ENCODE data around the gene PPP3R1. TPM values are rescaled to one million over a fixed set of nuclear protein-coding genes. Genes with fewer than 3 reads are reported as not detected.

PPP3R1 gene
- total and polyA plus RNA-seq, 2 of the 4 experiments (the other 2 are of a cell fraction) = 9.1 to 17.3 TPM

DNA sequence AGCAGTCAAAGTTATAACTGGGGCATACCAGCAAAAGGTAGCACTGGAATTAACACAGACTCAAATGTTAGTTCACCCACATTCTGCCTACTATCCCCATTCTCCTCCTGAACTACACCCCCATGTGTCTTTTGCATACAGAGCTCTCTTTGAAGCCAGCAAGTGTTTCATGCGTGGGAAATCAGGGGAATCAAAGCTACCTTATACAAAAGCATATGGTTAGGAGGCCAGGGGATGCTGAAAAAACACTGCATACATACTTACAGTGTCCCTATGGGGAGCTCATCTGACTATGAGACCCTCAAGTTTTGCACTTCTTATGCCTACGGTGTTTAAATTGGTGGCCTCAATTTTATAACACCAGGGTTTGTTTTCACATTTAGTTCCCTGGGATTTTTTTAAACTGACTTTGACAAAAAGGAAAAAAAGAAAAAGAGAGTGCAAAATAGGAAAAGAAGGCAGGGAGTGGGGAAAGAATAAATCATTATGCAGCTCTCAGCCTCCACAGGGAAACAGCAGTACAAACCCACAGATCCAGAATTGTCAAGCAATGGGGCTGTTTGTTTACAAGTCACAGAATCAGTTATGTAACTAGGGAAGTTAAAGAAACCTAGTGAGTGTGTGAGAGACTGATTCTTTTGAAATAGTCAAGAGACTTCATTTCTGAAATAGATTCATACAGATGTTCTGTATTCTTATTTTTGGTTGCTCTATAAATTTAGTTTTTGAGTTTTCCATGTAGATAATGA, 20.1 kb upstream of the PPP3R1 start:
- ATAC-seq (ENCODE audit: low read depth) = no peak
- H3K23ac ChIP-seq (ENCODE audit: low read depth, low read length) = no peak overlapping the region
- no peak overlapping the region for H2BK5ac ChIP-seq (ENCODE audit: low read depth, low read length, poor library complexity, severe bottlenecking)
- intact Hi-C loops (cut with micrococcal nuclease) (no loop called here), dilution Hi-C loops (cut with HindIII; ENCODE audit: low sequenced_read_pairs, unreplicated experiment) (no loop called here), in situ Hi-C loops (cut with MboI; ENCODE audit: low sequenced_read_pairs) (no loop called here)
- H4K5ac ChIP-seq (ENCODE audit: low read depth, low read length) = no peak overlapping the region
- no peak overlapping the region for H2BK20ac ChIP-seq (ENCODE audit: low read depth, low read length)
- no peak overlapping the region for H3K18ac ChIP-seq (ENCODE audit: low read depth, low read length)
- no peaks in the 10 kb centered on the region for H4K20me1 ChIP-seq (ENCODE audit: insufficient read depth, low read length)
- no peaks in the 10 kb centered on the region for H3K9me3 ChIP-seq (ENCODE audit: control insufficient read depth, insufficient read depth, low read length)
- no peak overlapping the region for H3K4me2 ChIP-seq (ENCODE audit: low read depth, low read length)
- H3K36me3 ChIP-seq (ENCODE audit: control insufficient read depth, insufficient read depth, low read length) = no peaks in the 10 kb centered on the region
- ChIA-PET CTCF (interaction anchor here (1.1 kb wide), 1 partner anchor 11 kb away, joined by 4 read pairs; no protein-coding TSS in a partner anchor), POLR2A (ENCODE audit: unreplicated experiment) (no interaction called here)
- H3K4ac ChIP-seq (ENCODE audit: low read depth, low read length) = no peak overlapping the region
- no peak overlapping the region for H3K14ac ChIP-seq (replicated peaks; ENCODE audit: low read depth, low read length)
- H3K9me1 ChIP-seq (ENCODE audit: insufficient read depth, low read length) = no peaks in the 10 kb centered on the region
- no peak overlapping the region for H2AFZ ChIP-seq (replicated peaks; ENCODE audit: low read length, poor library complexity)
- no peaks in the 10 kb centered on the region for H3K4me1 ChIP-seq (ENCODE audit: control insufficient read depth, insufficient read depth, low read length)
- no peak overlapping the region for H2BK15ac ChIP-seq (ENCODE audit: low read depth, low read length)
- H4K91ac ChIP-seq (ENCODE audit: insufficient read depth, low read depth, low read length) = no peak overlapping the region
- no peak overlapping the region for H4K8ac ChIP-seq (ENCODE audit: low read depth in 2 of 2, low read length in 2 of 2)
- H3K4me3 ChIP-seq (ENCODE audit: insufficient read depth, low read depth, low read length) = no peak overlapping the region
- BruUV-seq (replicated peaks) = no TSS peak
- H2AK9ac ChIP-seq (replicated peaks; ENCODE audit: low read depth, low read length, poor library complexity) = no peak overlapping the region
- H3K56ac ChIP-seq (ENCODE audit: extremely low read depth, insufficient read depth, low read length) = no peak overlapping the region
- no CpG with 5 or more reads among the region's 2 CpGs for WGBS, 2 experiments (ENCODE audit: extremely low coverage in 2 of 2, insufficient read length in 1 of 2)
- H2BK120ac ChIP-seq (ENCODE audit: low read depth, low read length) = no peak overlapping the region
- H3K27ac ChIP-seq (ENCODE audit: insufficient read depth, low read length) = no peak overlapping the region
- peaks cover 2% of the 10 kb centered on the region; the same call in 1 of the 2 replicates for H3K27me3 ChIP-seq (ENCODE audit: control insufficient read depth, insufficient read depth, low read length)
- no peak for DNase-seq
- TF ChIP-seq NFE2L2 (IDR thresholded peaks at IDR 0.05; ENCODE audit: low read depth, low read length) (no peak), MAZ (IDR thresholded peaks at IDR 0.05; ENCODE audit: borderline replicate concordance, low read depth, low read length) (no peak), SMC3 (IDR thresholded peaks at IDR 0.05; ENCODE audit: low read depth, low read length) (no peak), MAFK (IDR thresholded peaks at IDR 0.05; ENCODE audit: low read depth, low read length) (no peak), FOS (IDR thresholded peaks at IDR 0.05; ENCODE audit: low read depth, low read length) (no peak), RFX5 (IDR thresholded peaks at IDR 0.05; ENCODE audit: low read depth, low read length) (no peak), BHLHE40 (IDR thresholded peaks at IDR 0.05; ENCODE audit: low read depth, low read length) (no peak), CEBPB (IDR thresholded peaks at IDR 0.05; ENCODE audit: low read depth, low read length) (no peak), ELK1 (IDR thresholded peaks at IDR 0.05; ENCODE audit: borderline replicate concordance, low read depth, low read length) (no peak), CHD1 (IDR thresholded peaks at IDR 0.05; ENCODE audit: low read depth, low read length) (no peak), RAD21 (IDR thresholded peaks at IDR 0.05; ENCODE audit: low read length) (no peak), MXI1 (IDR thresholded peaks at IDR 0.05; ENCODE audit: borderline replicate concordance, low read depth, low read length) (no peak)
- TF ChIP-seq, protein P1, sequence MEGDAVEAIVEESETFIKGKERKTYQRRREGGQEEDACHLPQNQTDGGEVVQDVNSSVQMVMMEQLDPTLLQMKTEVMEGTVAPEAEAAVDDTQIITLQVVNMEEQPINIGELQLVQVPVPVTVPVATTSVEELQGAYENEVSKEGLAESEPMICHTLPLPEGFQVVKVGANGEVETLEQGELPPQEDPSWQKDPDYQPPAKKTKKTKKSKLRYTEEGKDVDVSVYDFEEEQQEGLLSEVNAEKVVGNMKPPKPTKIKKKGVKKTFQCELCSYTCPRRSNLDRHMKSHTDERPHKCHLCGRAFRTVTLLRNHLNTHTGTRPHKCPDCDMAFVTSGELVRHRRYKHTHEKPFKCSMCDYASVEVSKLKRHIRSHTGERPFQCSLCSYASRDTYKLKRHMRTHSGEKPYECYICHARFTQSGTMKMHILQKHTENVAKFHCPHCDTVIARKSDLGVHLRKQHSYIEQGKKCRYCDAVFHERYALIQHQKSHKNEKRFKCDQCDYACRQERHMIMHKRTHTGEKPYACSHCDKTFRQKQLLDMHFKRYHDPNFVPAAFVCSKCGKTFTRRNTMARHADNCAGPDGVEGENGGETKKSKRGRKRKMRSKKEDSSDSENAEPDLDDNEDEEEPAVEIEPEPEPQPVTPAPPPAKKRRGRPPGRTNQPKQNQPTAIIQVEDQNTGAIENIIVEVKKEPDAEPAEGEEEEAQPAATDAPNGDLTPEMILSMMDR (conservative IDR thresholded peaks at IDR 0.05; ENCODE audit: low read depth, low read length) = no peak
- H3K79me1 ChIP-seq (ENCODE audit: low read depth in 1 of 2, low read length in 2 of 2) = no peaks in the 10 kb centered on the region
- H2AK5ac ChIP-seq (ENCODE audit: low read depth, low read length) = no peak overlapping the region
- no peak overlapping the region for H3K9ac ChIP-seq (ENCODE audit: low read depth, low read length)
